Measurements from ENCODE around the gene BMPR1A.

BMPR1A gene

DNA sequence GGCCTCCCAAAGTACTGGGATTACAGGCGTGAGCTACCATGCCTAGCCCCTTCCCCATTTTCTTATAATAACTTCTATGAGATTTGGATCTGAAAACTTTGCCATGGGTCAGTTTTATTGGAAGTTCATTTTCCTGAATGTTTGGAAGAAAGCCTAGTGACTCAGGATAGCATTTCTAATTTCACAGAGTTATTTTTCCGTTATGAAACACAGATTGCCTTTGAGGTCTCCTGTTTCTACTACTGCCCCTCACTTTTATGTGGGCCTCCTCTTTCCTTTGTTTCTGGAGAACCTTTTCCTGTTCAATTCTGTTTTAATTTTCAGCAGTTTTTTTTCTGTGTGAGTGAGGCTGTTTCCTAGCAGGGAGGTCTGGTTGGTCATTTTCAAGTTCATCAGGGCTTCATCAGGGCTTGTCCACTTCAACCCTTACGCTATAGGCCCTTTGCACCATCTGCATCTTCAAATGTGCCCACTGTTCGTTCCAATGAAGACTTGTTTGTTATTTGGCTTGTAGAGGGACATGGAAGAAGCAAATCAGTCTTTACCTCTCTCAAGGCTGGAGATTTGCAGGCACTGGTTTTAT is 58.7 kb downstream of the BMPR1A start:
- TF ChIP-seq, protein P1, sequence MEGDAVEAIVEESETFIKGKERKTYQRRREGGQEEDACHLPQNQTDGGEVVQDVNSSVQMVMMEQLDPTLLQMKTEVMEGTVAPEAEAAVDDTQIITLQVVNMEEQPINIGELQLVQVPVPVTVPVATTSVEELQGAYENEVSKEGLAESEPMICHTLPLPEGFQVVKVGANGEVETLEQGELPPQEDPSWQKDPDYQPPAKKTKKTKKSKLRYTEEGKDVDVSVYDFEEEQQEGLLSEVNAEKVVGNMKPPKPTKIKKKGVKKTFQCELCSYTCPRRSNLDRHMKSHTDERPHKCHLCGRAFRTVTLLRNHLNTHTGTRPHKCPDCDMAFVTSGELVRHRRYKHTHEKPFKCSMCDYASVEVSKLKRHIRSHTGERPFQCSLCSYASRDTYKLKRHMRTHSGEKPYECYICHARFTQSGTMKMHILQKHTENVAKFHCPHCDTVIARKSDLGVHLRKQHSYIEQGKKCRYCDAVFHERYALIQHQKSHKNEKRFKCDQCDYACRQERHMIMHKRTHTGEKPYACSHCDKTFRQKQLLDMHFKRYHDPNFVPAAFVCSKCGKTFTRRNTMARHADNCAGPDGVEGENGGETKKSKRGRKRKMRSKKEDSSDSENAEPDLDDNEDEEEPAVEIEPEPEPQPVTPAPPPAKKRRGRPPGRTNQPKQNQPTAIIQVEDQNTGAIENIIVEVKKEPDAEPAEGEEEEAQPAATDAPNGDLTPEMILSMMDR (IDR thresholded peaks at IDR 0.05), result no peak

DNA sequence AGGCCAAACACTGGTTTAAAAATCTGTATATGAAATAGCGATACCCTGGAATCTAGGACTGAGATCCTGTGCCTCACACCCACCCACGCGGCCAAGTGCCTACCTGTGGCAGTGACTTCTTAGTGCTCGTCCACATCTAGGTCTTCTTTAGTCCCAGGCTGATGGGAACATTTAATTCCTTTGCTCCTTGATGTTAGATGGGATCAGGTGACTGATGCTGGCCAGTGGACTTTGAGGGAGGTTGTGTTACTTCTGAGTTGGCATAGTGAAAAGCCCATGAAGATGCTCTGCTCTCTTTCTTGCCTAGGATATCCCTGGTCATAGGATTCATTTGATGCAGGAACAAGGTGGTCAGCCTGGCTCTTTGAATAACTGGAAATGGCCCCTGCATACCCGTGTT is 59.2 kb downstream of the BMPR1A start:
- TF ChIP-seq, protein P1 (IDR thresholded peaks at IDR 0.05), result no peak

DNA sequence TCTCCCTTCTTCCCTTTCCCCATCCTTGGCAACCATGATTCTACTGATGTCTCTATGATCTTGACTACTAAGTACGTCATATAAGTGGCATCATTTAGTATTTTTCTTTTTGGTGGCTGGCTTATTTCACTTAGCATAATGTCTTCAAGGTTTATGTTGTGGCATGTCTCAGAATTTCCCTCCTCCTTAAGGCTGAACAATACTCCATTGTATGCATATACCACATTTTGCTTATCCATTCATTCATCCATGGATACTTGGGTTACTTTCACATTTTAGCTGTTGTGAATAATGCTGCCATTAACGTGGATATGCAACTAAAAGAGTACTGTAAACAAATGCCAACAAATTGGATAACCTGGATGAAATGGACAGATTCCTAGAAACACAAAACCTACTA is 60.8 kb downstream of the BMPR1A start:
- TF ChIP-seq, protein P1 (IDR thresholded peaks at IDR 0.05), result no peak

DNA sequence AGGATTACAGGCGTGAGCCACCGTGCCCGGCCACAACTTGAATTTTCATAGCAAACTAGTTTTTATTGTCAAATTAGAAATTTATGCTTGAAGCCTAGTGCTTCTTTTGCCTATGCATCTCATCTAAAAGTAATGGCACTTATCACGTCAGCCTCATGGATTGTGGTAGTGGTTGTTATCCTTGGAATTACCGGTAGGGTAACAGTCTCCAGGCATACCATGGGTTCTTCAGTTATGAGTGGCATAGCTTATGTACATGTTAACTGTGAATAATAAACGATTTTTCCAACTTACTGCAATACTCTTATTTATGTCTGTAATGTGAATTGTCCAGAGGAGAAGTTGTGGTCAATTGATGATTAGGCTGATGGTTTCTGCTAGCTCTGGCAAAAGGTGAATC is 63.1 kb downstream of the BMPR1A start:
- TF ChIP-seq, protein P1 (IDR thresholded peaks at IDR 0.05), result no peak

DNA sequence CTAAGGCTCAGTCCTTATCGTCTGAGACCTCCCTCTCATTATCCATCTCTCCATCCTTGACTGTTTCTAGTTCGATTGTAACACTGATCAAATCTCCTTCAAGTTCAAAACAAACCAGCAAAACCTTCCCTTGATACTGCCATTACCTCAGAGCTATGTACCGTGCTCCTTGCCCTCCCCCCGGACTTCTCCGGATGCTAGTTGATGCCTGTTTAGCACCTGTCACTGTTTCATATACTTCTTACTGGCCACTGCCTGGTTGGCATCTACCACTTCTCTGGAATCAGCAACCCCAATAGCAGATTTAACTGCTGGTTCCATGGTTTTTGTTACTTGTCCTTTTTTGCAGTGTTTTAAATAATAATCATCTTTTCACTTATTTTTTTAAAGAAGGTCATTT is 64.1 kb downstream of the BMPR1A start:
- TF ChIP-seq, protein P1 (IDR thresholded peaks at IDR 0.05), result no peak

DNA sequence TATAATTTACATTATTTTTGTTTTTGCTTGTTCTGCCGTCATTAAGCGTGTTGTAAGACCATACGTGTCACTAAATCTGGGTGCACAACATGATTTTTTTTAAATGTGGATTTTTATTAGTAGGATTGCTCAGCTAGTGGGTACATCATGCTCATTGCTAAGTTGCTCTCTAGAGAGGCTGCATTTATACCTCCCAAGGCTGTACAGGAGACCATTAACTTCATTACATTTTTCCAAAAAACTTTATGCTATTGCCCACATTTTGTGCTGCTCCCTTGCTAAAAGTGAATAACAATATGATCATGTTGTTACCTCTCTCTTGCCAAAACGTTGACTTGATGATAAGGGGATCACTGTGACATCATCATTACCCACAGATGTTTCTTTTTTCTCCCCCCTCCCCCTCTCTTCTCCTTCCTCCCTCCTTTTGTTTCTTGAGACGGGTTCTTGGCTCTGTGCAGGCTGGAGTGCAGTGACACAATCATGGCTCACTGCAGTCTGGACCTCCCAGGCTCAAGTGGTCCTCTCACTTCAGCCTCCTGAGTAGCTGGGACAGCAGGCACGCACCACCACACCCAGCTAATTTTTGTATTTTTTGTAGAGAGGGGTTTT is 65.1 kb downstream of the BMPR1A start:
- TF ChIP-seq, protein P1 (IDR thresholded peaks at IDR 0.05), result no peak

DNA sequence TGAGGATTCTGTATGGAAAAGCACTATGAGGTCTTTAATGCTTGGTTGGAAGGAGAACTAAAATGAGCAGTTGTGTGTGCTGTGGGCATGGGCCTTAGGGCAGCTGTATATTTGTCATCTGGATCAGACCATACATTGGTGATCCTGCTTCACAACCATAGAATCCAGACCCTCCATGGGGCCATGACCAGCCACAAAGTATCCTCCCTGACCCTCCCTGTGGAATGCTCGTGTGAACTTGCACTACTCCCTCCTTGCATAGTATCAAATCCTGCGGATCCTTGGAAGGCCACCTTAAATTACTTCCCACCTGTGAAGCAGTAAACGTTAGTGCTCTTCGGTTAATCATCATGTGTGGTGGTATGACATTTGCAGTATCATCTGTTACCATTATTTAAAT is 67.1 kb downstream of the BMPR1A start:
- TF ChIP-seq, protein P1 (IDR thresholded peaks at IDR 0.05), result no peak

DNA sequence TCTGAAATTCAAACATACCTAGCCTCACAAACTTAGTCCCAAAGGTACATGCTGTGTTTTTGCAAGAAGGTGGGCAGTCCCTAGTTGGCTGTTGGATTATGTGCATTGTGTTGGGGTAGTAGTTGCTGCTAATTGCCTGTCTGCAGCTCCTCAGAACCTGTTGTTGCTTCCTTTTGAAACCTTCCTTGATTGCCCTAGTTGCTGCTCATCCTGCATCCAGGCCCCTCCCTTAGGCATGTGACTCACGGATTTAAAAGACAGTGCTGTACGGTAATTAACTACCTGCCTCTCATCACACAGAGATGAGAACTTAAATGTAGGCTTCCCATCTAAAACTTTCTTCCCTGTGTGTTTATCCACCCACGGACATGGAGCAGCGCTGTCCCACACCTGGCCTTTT is 67.7 kb downstream of the BMPR1A start:
- TF ChIP-seq, protein P1 (IDR thresholded peaks at IDR 0.05), result no peak
